Osteoblast (primary cell): Measurements from ENCODE around the gene DENND1A. TPM values are rescaled to one million over a fixed set of nuclear protein-coding genes. Genes with fewer than 3 reads are reported as not detected.

Experiments
- DNase-seq: peaks from one replicate; pipeline ENCODE4 v3.0.0; 2011; ENCODE audit warnings: low spot score, mixed read lengths; ENCODE audit not compliant: insufficient read length; ENCODE audit errors: missing footprints
- H2AFZ ChIP-seq: 2 replicates; pipeline ENCODE4 v1.6.0; 2011; ENCODE audit warnings: mild to moderate bottlenecking, low read length
- H3K27ac ChIP-seq: 2 replicates; pipeline ENCODE4 v1.5.1; 2011; ENCODE audit warnings: mild to moderate bottlenecking, low read depth, low read length, moderate library complexity
- H3K27me3 ChIP-seq: 2 replicates; pipeline ENCODE4 v1.6.0; 2012; ENCODE audit warnings: mild to moderate bottlenecking, control low read depth, inconsistent platforms, low read length, moderate library complexity; ENCODE audit not compliant: insufficient read depth
- H3K36me3 ChIP-seq: 2 replicates; pipeline ENCODE4 v1.5.1; 2011; ENCODE audit warnings: mild to moderate bottlenecking, low read length, control low read depth, moderate library complexity; ENCODE audit not compliant: insufficient read depth
- H3K4me1 ChIP-seq: 2 replicates; pipeline ENCODE4 v1.5.1; 2011; ENCODE audit warnings: mild to moderate bottlenecking, low read length, control low read depth, moderate library complexity; ENCODE audit not compliant: insufficient read depth
- H3K4me2 ChIP-seq: 2 replicates; pipeline ENCODE4 v1.6.0; 2011; ENCODE audit warnings: mild to moderate bottlenecking, low read length; ENCODE audit not compliant: insufficient read depth
- H3K4me3 ChIP-seq: fragments of 200-600 bp; sonication (generic); 3 replicates; pipeline ENCODE4 v1.5.1; 2012; ENCODE audit warnings: mild to moderate bottlenecking, low read length, inconsistent platforms; ENCODE audit not compliant: insufficient read depth
- H3K79me2 ChIP-seq: 2 replicates; pipeline ENCODE4 v1.6.0; 2012; ENCODE audit warnings: mild to moderate bottlenecking, low read length, control low read depth, inconsistent platforms; ENCODE audit not compliant: insufficient read depth
- H3K9me3 ChIP-seq: 2 replicates; pipeline ENCODE4 v1.5.1; 2011; ENCODE audit warnings: low read depth, low read length, control low read depth
- H4K20me1 ChIP-seq: 2 replicates; pipeline ENCODE4 v1.6.0; 2012; ENCODE audit warnings: mild to moderate bottlenecking, low read length, control low read depth; ENCODE audit not compliant: insufficient read depth
- total RNA-seq: library from RNA; depleted of rRNA; stranded (reverse); fragments of >200 nt; gene quantifications from 2 replicates; pipeline ENCODE4 v1.2.3, GENCODE V29; 2012
- TF ChIP-seq, protein P1 (sequence below): IDR thresholded peaks from 2 replicates; pipeline ENCODE4 v1.5.1; 2011; ENCODE audit warnings: mild to moderate bottlenecking, low read depth, low read length, moderate library complexity; ENCODE audit errors: extremely low read depth

The DENND1A gene
- total RNA-seq, 1 donor: 14.1 TPM

DNA sequence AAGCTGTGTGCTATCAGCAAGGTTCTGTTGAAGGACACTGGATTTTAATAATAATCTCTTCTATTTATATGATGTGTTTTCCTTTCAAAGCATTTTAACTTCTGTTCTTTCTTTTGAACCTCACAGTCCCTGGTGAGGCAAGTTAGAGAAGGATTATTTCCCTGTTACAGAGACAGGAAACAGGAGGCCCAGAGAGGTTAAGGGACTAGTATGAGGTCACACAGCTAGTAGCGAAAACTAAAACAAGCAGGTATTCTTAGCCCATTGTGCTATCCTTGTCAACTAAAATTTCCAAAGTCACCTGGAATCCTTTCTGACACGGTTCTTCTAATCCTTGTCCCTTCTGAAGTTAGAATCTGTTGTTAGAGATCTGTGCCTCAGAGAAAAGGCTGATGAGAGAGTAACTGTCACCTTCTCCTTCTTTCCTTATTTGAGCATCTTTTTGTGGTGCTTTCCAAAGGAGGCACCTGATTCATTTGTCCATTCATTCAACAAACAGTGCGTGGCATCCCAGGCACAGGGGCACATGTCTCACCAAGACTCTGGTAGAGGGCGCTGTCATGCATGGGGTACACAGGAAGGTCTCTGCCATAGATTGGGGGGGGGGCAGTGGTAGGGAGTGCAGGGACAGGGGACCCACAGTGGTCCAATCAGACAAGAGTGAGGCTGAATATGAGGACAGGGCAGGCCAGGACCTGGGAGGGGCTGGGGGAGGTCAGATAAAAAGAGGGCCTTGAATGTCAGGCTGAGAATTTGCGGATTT lies 512.5 kb downstream of the DENND1A start:
- Histone ChIP-seq H3K36me3 (no peaks in the 10 kb centered on the region), H3K27me3 (no peaks in the 10 kb centered on the region), H3K4me3 (no peak overlapping the region), H3K4me1 (no peaks in the 10 kb centered on the region), H3K4me2 (no peak overlapping the region), H4K20me1 (no peaks in the 10 kb centered on the region), H2AFZ (no peak overlapping the region), H3K27ac (no peak overlapping the region), H3K79me2 (no peaks in the 10 kb centered on the region), H3K9me3 (no peaks in the 10 kb centered on the region)
- no peak for DNase-seq
- TF ChIP-seq, protein P1, sequence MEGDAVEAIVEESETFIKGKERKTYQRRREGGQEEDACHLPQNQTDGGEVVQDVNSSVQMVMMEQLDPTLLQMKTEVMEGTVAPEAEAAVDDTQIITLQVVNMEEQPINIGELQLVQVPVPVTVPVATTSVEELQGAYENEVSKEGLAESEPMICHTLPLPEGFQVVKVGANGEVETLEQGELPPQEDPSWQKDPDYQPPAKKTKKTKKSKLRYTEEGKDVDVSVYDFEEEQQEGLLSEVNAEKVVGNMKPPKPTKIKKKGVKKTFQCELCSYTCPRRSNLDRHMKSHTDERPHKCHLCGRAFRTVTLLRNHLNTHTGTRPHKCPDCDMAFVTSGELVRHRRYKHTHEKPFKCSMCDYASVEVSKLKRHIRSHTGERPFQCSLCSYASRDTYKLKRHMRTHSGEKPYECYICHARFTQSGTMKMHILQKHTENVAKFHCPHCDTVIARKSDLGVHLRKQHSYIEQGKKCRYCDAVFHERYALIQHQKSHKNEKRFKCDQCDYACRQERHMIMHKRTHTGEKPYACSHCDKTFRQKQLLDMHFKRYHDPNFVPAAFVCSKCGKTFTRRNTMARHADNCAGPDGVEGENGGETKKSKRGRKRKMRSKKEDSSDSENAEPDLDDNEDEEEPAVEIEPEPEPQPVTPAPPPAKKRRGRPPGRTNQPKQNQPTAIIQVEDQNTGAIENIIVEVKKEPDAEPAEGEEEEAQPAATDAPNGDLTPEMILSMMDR: no peak

DNA sequence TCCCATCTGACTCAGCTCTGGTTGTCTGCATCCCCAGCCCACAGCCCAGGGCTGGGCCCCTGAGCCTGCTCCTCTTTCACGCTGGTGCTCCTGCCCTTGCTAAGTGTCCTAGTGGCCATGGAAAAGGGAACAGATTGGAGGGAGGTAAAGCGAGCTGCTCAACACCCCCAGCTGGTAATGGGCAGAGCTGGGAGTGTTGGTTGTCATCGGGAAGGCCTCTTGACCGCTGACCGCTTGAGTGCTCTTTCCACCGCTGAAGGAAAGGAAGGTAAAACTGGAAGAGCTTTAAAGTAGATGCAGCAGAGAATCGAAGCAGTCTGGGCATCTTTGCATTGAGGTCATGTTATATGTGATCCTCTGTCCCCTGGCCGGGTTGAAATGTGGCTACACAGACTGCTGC lies 513.8 kb downstream of the DENND1A start:
- Histone ChIP-seq H2AFZ (no peak overlapping the region), H3K79me2 (no peaks in the 10 kb centered on the region), H3K9me3 (no peaks in the 10 kb centered on the region), H3K4me1 (no peaks in the 10 kb centered on the region), H3K36me3 (no peaks in the 10 kb centered on the region), H4K20me1 (no peaks in the 10 kb centered on the region), H3K4me2 (no peak overlapping the region), H3K27ac (no peak overlapping the region), H3K27me3 (no peaks in the 10 kb centered on the region), H3K4me3 (no peak overlapping the region)
- TF ChIP-seq, protein P1: no peak
- no peak for DNase-seq

DNA sequence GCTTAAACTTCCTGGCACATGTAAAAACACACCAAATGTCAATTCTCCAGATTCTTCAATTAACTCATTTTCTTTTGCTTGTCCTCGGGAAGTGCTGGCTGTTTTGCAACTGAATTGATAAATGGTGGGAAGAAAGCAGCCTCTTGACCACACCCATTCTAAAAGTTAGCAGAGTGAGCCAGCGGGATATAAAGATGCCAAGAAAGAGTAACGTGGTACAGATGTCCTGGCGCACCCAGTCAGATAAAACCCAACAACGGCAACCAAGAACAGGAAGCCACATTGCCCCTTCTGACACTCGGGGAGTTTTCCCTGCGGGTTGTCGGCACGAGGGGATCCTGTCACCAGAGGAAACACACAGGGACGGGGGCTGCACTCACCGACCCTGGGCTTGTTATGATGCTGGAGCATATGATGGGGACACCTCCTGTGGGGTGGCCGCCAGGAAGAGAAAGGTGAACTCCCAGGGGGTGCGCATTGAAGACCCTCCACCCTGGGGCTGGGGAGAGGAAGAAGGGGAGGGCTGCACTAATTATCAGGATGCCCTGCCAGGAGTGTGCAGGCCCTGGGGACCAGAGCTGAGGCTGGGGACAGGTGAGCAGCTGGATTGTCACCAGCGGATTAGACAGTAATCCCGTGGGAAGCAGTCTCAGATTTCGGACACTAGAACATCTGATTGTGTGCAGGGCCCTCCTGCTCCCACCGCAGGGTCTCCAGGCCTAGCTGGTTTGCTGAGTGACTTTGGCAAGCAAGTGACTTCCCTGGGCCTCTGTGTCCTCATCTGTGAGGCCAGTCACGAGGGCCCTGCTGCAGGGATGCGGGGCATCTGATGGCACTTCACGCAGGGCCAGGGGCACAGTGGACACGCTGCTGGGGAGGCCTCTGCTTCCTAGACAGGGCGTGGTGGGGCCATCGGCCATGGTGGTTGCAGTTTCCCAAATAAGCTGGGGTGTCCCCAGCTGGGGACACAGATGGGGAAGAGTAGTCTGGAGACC lies 514.7 kb downstream of the DENND1A start:
- DNase-seq: no peak

More for the DNA sequence above, 514.7 kb downstream of the DENND1A start:
- no peaks in the 10 kb centered on the region for H3K4me1 ChIP-seq
- TF ChIP-seq, protein P1: no peak
- H3K27me3 ChIP-seq: no peaks in the 10 kb centered on the region
- H4K20me1 ChIP-seq: no peaks in the 10 kb centered on the region
- H3K79me2 ChIP-seq: no peaks in the 10 kb centered on the region
- no peak overlapping the region for H3K4me3 ChIP-seq
- H3K4me2 ChIP-seq: no peak overlapping the region
- no peak overlapping the region for H2AFZ ChIP-seq
- no peak overlapping the region for H3K27ac ChIP-seq
- H3K9me3 ChIP-seq: no peaks in the 10 kb centered on the region
- H3K36me3 ChIP-seq: no peaks in the 10 kb centered on the region
